Activated T-helper 2 cell treated with anti-CD3 and anti-CD28 coated beads, Interferon-gamma antibody, Interleukin-2, Interleukin-4, amounts not matched to agents 10 μg/mL and 5 μg/mL and 100 μg/mL, durations not matched to agents 14 hours and 24 hours and 36 hours (primary cell): ENCODE results near the gene SGPP2. TPM values are rescaled to one million over a fixed set of nuclear protein-coding genes. Genes with fewer than 3 reads are reported as not detected.

Experiments
- DNase-seq: peaks from one replicate; pipeline ENCODE4 v3.0.0; 2021; ENCODE audit warnings: low spot score
- H3K27ac Mint-ChIP-seq: one replicate; pipeline ENCODE4 v1.8.0; 2021; ENCODE audit warnings: mixed read lengths
- H3K27me3 Mint-ChIP-seq: one replicate; pipeline ENCODE4 v1.8.0; 2021; ENCODE audit warnings: low read depth, mixed read lengths
- H3K36me3 Mint-ChIP-seq: one replicate; pipeline ENCODE4 v1.8.0; 2021; ENCODE audit warnings: low read depth, mixed read lengths
- H3K4me1 Mint-ChIP-seq: one replicate; pipeline ENCODE4 v1.8.0; 2021; ENCODE audit warnings: low read depth, mixed read lengths
- H3K4me3 Mint-ChIP-seq: one replicate; pipeline ENCODE4 v1.8.0; 2021; ENCODE audit warnings: low read depth, mild to moderate bottlenecking, moderate library complexity, mixed read lengths
- H3K9me3 Mint-ChIP-seq: one replicate; pipeline ENCODE4 v1.8.0; 2021; ENCODE audit warnings: mixed read lengths
- intact Hi-C: fragments of 100-400 bp; cut with micrococcal nuclease; formaldehyde crosslinking; loops from one replicate; pipeline ENCODE4 v1.15.1; 2023
- total RNA-seq: library from RNA; stranded (reverse); gene quantifications from 2 replicates; pipeline ENCODE4 v1.2.3, GENCODE V29; 2022

SGPP2 gene
- total RNA-seq, 1 donor from 2014 or later, result 11.4 TPM

GRCh38 chr2:222452422-222452950, 28.1 kb downstream of the SGPP2 start:
- Mint-ChIP-seq H3K27me3 (no peaks in the 10 kb centered on the region), H3K4me3 (no peak overlapping the region), H3K27ac (no peak overlapping the region), H3K9me3 (no peaks in the 10 kb centered on the region), H3K36me3 (no peaks in the 10 kb centered on the region), H3K4me1 (peaks cover 12% of the 10 kb centered on the region)
- intact Hi-C loops, result no loop called here
- no peak for DNase-seq

GRCh38 chr2:222456479-222457077, 32.2 kb downstream of the SGPP2 start:
- Mint-ChIP-seq H3K27me3 (no peaks in the 10 kb centered on the region), H3K27ac (no peak overlapping the region), H3K36me3 (no peaks in the 10 kb centered on the region), H3K9me3 (no peaks in the 10 kb centered on the region), H3K4me3 (no peak overlapping the region), H3K4me1 (peaks cover 2% of the 10 kb centered on the region)
- DNase-seq, result no peak
- intact Hi-C loops, result no loop called here

DNA sequence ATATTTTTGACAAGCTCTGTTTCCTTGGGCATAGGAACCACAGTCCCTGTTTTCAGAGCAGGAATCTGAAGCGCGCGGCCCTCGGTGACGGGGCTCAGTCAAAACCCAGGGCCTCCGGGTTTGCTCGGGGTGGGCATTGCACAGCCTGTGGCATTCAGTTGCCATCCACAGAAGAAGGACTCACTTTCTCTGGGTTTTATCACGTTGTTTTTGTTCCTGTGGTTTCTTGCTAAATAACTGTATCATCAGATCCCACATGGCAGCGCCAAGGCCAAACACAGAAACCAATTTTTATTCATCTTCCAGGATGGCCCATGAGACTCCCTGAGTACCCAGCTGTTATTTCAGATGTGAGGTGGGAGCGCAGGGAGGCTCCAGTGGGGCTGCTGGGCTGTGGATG, 35.6 kb downstream of the SGPP2 start:
- Mint-ChIP-seq H3K9me3 (no peaks in the 10 kb centered on the region), H3K36me3 (no peaks in the 10 kb centered on the region), H3K4me1 (no peaks in the 10 kb centered on the region), H3K4me3 (no peak overlapping the region), H3K27ac (no peak overlapping the region), H3K27me3 (peaks cover under 1% of the 10 kb centered on the region)
- intact Hi-C loops, result no loop called here
- DNase-seq, result no peak

DNA sequence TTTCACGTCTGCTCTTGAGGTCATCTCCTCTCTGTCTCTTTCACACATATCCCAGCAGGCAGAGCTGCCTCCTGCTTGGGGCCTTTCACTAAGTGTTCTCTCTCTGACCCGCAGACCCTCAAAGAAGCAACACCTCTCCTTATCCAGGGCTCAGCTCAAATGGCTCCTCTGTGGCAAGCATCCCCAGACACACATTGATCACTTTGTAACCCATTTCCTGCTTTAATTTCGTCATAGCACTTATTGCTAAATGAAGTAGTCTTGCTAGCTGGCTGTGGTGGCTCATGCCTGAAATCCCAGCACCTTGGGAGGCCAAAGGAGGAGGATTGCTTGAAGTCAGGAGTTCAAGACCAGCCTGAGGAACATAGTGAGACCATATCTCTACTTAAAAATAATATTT, 41.4 kb downstream of the SGPP2 start:
- Mint-ChIP-seq H3K36me3 (no peaks in the 10 kb centered on the region), H3K4me3 (no peak overlapping the region), H3K9me3 (no peaks in the 10 kb centered on the region), H3K4me1 (no peaks in the 10 kb centered on the region), H3K27ac (no peak overlapping the region), H3K27me3 (peaks cover 3% of the 10 kb centered on the region)
- no peak for DNase-seq
- intact Hi-C loops, result no loop called here

GRCh38 chr2:222468346-222468745, 44.0 kb downstream of the SGPP2 start:
- H3K36me3 Mint-ChIP-seq, result no peaks in the 10 kb centered on the region
- no peaks in the 10 kb centered on the region for H3K4me1 Mint-ChIP-seq
- peaks cover 3% of the 10 kb centered on the region for H3K27me3 Mint-ChIP-seq
- intact Hi-C loops, result no loop called here
- no peak overlapping the region for H3K4me3 Mint-ChIP-seq
- no peak for DNase-seq
- no peak overlapping the region for H3K27ac Mint-ChIP-seq
- no peaks in the 10 kb centered on the region for H3K9me3 Mint-ChIP-seq

DNA sequence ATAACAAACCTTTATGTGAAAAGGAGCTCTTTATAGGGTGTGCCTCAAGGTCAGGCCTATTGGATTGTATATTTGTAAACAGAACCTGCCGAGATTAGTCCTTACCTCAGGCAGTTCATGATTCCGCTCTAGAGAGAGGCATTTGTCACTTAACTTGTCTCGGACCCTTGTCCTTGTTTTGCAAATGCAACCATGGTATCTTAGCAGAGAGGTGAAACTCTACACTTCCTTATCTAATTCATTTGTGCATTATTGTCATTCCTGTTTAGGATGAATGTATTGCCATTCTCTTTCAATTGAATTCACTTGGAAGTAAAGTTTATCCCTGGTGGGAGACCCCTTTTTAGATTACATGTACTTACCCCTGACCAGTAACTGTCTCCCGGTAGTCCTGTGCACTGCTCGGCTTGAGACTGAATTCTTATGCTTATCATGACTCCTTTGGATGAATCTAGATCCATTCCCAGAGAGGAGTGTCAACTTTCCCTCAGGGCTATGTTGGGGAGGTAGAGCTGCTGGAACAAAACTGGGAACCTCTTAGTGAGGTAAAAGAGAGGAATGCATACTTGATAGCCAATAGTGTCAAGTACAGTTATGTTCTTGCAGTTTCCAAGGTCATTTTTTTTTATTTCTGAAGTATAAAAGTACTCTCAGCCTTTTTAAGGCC, 46.6 kb downstream of the SGPP2 start:
- Mint-ChIP-seq H3K27ac (no peak overlapping the region), H3K9me3 (no peaks in the 10 kb centered on the region), H3K36me3 (no peaks in the 10 kb centered on the region), H3K4me3 (no peak overlapping the region), H3K27me3 (no peaks in the 10 kb centered on the region), H3K4me1 (no peaks in the 10 kb centered on the region)
- DNase-seq, result no peak
- intact Hi-C loops, result no loop called here

DNA sequence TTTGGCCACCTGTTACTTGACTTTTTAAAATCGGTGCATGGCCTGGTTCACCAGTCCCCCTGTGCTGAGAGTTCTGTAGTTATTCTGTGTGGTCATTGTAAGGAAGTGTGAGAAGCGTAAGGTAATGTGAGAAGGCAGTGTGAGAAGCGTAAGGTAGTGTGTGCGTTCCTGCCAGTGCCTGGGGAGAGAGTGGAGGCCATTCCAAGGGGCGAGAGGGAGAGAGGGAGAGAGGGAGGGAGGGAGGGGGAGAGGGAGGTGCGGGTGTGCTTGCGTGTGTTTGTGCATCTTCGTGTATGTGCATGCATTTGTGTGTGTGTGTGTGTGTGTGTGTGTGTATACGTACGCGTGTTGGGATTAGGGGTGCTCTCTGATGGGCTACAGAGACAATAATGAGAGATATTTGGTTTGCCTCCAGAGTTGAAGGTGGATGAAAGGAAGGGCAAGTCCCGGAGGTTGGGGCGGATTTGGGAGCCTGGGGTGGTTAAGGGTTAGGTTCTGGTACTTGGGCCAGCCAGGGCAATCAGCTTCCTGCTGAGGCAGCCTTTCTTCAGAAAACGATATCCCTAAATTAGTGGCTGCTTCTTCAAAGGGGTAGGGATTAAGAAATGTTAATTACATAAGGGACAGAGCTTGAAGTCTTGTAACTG, 53.7 kb downstream of the SGPP2 start:
- peaks cover 9% of the 10 kb centered on the region for H3K4me1 Mint-ChIP-seq
- no peak for DNase-seq
- intact Hi-C loops, result no loop called here
- no peaks in the 10 kb centered on the region for H3K9me3 Mint-ChIP-seq
- no peaks in the 10 kb centered on the region for H3K27me3 Mint-ChIP-seq
- H3K27ac Mint-ChIP-seq, result no peak overlapping the region
- H3K36me3 Mint-ChIP-seq, result no peaks in the 10 kb centered on the region
- H3K4me3 Mint-ChIP-seq, result no peak overlapping the region

DNA sequence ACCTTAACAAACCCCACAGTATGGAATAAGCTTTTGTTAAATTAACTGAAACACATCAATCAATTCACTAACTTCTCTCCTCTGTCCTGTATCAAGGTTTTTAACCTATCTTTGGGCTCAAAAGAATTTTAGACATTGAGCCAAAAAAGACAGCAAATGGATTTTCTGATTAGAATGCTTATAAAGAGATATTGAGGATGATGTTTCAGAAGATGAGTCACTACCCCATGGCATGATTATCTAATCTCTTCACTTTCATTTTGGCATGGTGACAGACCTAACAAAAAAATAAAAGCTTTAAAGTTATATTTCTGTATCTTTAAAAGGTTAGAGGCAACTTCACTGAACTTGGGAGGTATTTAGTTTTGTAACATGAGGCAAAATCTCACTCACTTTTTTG, 55.5 kb downstream of the SGPP2 start:
- no peaks in the 10 kb centered on the region for H3K36me3 Mint-ChIP-seq
- H3K9me3 Mint-ChIP-seq, result no peaks in the 10 kb centered on the region
- no peak overlapping the region for H3K27ac Mint-ChIP-seq
- H3K4me1 Mint-ChIP-seq, result peaks cover 9% of the 10 kb centered on the region
- H3K4me3 Mint-ChIP-seq, result no peak overlapping the region
- intact Hi-C loops, result loop anchor here (5.0 kb wide), 1 partner anchor 163 kb away; no protein-coding TSS in a partner anchor
- H3K27me3 Mint-ChIP-seq, result peaks cover 6% of the 10 kb centered on the region
- DNase-seq, result no peak

DNA sequence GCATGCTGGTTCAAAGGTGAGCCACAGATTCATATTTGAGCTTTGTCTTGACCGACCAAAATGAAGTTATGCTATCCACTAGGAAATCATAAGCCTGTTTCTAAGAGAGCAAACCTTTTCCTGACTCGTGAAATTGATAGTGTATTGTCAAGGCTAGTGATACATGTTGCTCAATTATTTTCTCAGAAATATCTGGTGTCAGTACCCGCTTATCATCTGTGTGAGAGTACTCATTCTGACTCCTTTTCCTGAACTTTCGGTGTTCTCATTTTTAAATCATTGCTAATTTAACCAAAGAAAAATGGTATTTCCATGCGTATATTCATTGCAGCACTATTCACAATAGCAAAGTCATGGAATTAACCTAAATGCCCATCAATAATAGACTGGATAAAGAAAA, 56.2 kb downstream of the SGPP2 start:
- intact Hi-C loops, result loop anchor here (5.0 kb wide), 1 partner anchor 163 kb away; no protein-coding TSS in a partner anchor
- Mint-ChIP-seq H3K9me3 (no peaks in the 10 kb centered on the region), H3K27ac (no peak overlapping the region), H3K36me3 (no peaks in the 10 kb centered on the region), H3K4me1 (peaks cover 9% of the 10 kb centered on the region), H3K27me3 (peaks cover 6% of the 10 kb centered on the region), H3K4me3 (no peak overlapping the region)
- no peak for DNase-seq

GRCh38 chr2:222481941-222482340, 57.6 kb downstream of the SGPP2 start:
- Mint-ChIP-seq H3K27ac (no peak overlapping the region), H3K9me3 (no peaks in the 10 kb centered on the region), H3K27me3 (peaks cover 6% of the 10 kb centered on the region), H3K4me1 (peaks cover 9% of the 10 kb centered on the region), H3K4me3 (no peak overlapping the region), H3K36me3 (no peaks in the 10 kb centered on the region)
- intact Hi-C loops, result loop anchor here (5.0 kb wide), 1 partner anchor 165 kb away; no protein-coding TSS in a partner anchor
- DNase-seq, result no peak

GRCh38 chr2:222483513-222484039, 59.2 kb downstream of the SGPP2 start:
- intact Hi-C loops, result loop anchor here (5.0 kb wide), 1 partner anchor 166 kb away; no protein-coding TSS in a partner anchor
- no peaks in the 10 kb centered on the region for H3K9me3 Mint-ChIP-seq
- H3K4me1 Mint-ChIP-seq, result peaks cover 9% of the 10 kb centered on the region
- no peaks in the 10 kb centered on the region for H3K36me3 Mint-ChIP-seq
- H3K27me3 Mint-ChIP-seq, result peaks cover 6% of the 10 kb centered on the region
- H3K27ac Mint-ChIP-seq, result no peak overlapping the region
- DNase-seq, result no peak
- H3K4me3 Mint-ChIP-seq, result no peak overlapping the region

GRCh38 chr2:222485367-222486211, 61.2 kb downstream of the SGPP2 start:
- no peaks in the 10 kb centered on the region for H3K4me1 Mint-ChIP-seq
- H3K27me3 Mint-ChIP-seq, result peaks cover 6% of the 10 kb centered on the region
- no peak for DNase-seq
- intact Hi-C loops, result no loop called here
- no peak overlapping the region for H3K27ac Mint-ChIP-seq
- no peak overlapping the region for H3K4me3 Mint-ChIP-seq
- no peaks in the 10 kb centered on the region for H3K9me3 Mint-ChIP-seq
- H3K36me3 Mint-ChIP-seq, result no peaks in the 10 kb centered on the region
